ENCODE measurements around the gene DMD. TPM values are rescaled to one million over a fixed set of nuclear protein-coding genes. Genes with fewer than 3 reads are reported as not detected.

Gene DMD
- total RNA-seq, 2 experiments from 2014 or later = 0.20 to 0.47 TPM

DNA sequence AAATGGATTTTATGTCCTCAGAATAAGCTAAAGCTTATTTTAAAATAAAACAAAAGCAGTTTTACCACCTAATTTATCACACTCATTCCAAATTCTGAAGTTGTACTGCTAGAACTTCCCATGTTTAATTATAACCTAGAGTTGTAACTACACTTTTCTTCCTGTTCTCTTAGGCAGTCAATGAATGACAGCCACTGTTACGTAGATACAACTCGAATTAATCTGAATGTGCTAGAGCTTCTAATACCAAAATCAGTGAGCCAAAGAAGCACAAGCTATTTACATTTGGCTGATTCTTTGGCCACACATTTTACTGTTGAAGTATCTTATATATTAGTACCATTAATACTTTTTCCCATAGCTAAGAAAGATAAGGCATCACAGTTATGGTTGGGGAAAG lies 2040.6 kb downstream of the DMD start:
- H3K27me3 Mint-ChIP-seq = no peaks in the 10 kb centered on the region
- no peaks in the 10 kb centered on the region for H3K4me1 Mint-ChIP-seq (ENCODE audit: low read depth)
- Histone ChIP-seq H3K27ac (ENCODE audit: low read depth in 1 of 2, low read length in 2 of 2) (no peak overlapping the region), H3K4me3 (ENCODE audit: low read length) (no peak overlapping the region), H3K4me1 (ENCODE audit: insufficient read depth, low read length) (no peaks in the 10 kb centered on the region), H3K36me3 (ENCODE audit: insufficient read depth, low read length) (no peaks in the 10 kb centered on the region), H3K9me3 (ENCODE audit: control insufficient read depth in 1 of 2, insufficient read depth in 1 of 2, low read length in 2 of 2) (no peaks in the 10 kb centered on the region), H3K27me3 (ENCODE audit: control insufficient read depth in 1 of 2, insufficient read depth in 2 of 2, low read length in 2 of 2) (no peaks in the 10 kb centered on the region)
- H3K36me3 Mint-ChIP-seq (ENCODE audit: low read depth) = no peaks in the 10 kb centered on the region
- no peak overlapping the region for H3K27ac Mint-ChIP-seq
- CTCF ChIA-PET = no interaction called here
- no peak for ATAC-seq (ENCODE audit: poor library complexity)
- intact Hi-C loops (cut with DNase I, micrococcal nuclease) = no loop called here
- TF ChIP-seq, protein P1, sequence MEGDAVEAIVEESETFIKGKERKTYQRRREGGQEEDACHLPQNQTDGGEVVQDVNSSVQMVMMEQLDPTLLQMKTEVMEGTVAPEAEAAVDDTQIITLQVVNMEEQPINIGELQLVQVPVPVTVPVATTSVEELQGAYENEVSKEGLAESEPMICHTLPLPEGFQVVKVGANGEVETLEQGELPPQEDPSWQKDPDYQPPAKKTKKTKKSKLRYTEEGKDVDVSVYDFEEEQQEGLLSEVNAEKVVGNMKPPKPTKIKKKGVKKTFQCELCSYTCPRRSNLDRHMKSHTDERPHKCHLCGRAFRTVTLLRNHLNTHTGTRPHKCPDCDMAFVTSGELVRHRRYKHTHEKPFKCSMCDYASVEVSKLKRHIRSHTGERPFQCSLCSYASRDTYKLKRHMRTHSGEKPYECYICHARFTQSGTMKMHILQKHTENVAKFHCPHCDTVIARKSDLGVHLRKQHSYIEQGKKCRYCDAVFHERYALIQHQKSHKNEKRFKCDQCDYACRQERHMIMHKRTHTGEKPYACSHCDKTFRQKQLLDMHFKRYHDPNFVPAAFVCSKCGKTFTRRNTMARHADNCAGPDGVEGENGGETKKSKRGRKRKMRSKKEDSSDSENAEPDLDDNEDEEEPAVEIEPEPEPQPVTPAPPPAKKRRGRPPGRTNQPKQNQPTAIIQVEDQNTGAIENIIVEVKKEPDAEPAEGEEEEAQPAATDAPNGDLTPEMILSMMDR (IDR thresholded peaks at IDR 0.05) = no peak
- DNase-seq = no peak
- POLR2A ChIA-PET = no interaction called here
- H3K4me3 Mint-ChIP-seq = no peak overlapping the region
- H3K9me3 Mint-ChIP-seq = no peaks in the 10 kb centered on the region

DNA sequence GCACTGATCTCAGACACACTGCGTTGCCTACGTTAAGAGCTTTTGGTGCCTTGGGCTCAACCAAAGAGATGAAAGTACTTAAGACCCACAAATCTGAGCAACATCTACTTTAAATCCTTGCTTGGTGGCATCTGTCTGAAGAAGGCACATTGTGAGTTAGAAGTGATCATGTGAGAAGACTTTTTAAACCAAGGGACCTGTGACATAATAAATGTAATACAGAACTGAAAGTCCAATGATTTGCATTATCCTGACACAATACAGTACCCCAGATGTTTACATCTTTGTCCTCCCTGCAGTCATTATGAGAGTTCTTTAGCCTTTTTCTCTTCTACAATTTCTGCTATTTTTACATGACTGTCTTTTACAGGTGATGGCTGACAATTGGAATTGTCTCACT lies 2042.8 kb downstream of the DMD start:
- Mint-ChIP-seq H3K36me3 (ENCODE audit: low read depth) (no peaks in the 10 kb centered on the region), H3K9me3 (no peaks in the 10 kb centered on the region), H3K4me1 (ENCODE audit: low read depth) (no peaks in the 10 kb centered on the region), H3K4me3 (no peak overlapping the region), H3K27ac (no peak overlapping the region), H3K27me3 (no peaks in the 10 kb centered on the region)
- no peaks in the 10 kb centered on the region for H3K36me3 ChIP-seq (ENCODE audit: insufficient read depth, low read length)
- CTCF ChIA-PET = no interaction called here
- TF ChIP-seq, protein P1 (IDR thresholded peaks at IDR 0.05) = no peak
- no peak overlapping the region for H3K27ac ChIP-seq (ENCODE audit: low read depth in 1 of 2, low read length in 2 of 2)
- H3K4me1 ChIP-seq (ENCODE audit: insufficient read depth, low read length) = no peaks in the 10 kb centered on the region
- H3K27me3 ChIP-seq (ENCODE audit: control insufficient read depth in 1 of 2, insufficient read depth in 2 of 2, low read length in 2 of 2) = no peaks in the 10 kb centered on the region
- H3K9me3 ChIP-seq (ENCODE audit: control insufficient read depth in 1 of 2, insufficient read depth in 1 of 2, low read length in 2 of 2) = no peaks in the 10 kb centered on the region
- intact Hi-C loops (cut with DNase I, micrococcal nuclease) = no loop called here
- ATAC-seq (ENCODE audit: poor library complexity) (no peak), DNase-seq (no peak)
- no peak overlapping the region for H3K4me3 ChIP-seq (ENCODE audit: low read length)
- POLR2A ChIA-PET = no interaction called here

DNA sequence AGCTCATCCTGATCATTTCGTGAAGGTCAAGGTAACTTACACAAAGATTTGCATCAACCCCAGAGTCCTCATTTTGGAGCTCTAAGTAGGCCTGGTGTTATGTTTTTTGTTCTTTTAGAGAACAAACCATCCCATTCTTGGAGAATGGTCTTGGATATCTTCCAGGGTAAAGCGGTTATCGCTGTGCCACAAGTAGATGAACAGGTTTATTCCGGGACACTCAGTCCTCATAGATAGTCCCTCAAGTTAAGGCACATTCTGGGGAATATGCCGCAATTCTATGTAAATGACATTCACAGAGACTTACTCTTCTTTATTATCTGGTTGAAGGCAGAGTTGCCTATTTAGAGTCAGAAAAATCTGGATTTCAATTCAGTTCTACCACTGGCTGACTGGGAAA lies 2044.5 kb downstream of the DMD start:
- Histone ChIP-seq H3K9me3 (ENCODE audit: control insufficient read depth in 1 of 2, insufficient read depth in 1 of 2, low read length in 2 of 2) (no peaks in the 10 kb centered on the region), H3K4me3 (ENCODE audit: low read length) (no peak overlapping the region), H3K27me3 (ENCODE audit: control insufficient read depth in 1 of 2, insufficient read depth in 2 of 2, low read length in 2 of 2) (no peaks in the 10 kb centered on the region), H3K4me1 (ENCODE audit: insufficient read depth, low read length) (no peaks in the 10 kb centered on the region), H3K27ac (ENCODE audit: low read depth in 1 of 2, low read length in 2 of 2) (no peak overlapping the region), H3K36me3 (ENCODE audit: insufficient read depth, low read length) (no peaks in the 10 kb centered on the region)
- CTCF ChIA-PET = interaction anchor here (1.2 kb wide), 2 partner anchors 10 to 36 kb away, joined by 3 read pairs; no protein-coding TSS in a partner anchor
- no peak overlapping the region for H3K4me3 Mint-ChIP-seq
- DNase-seq (no peak), ATAC-seq (ENCODE audit: poor library complexity) (no peak)
- POLR2A ChIA-PET = no interaction called here
- no peaks in the 10 kb centered on the region for H3K4me1 Mint-ChIP-seq (ENCODE audit: low read depth)
- no peaks in the 10 kb centered on the region for H3K36me3 Mint-ChIP-seq (ENCODE audit: low read depth)
- TF ChIP-seq, protein P1 (IDR thresholded peaks at IDR 0.05) = no peak
- no peaks in the 10 kb centered on the region for H3K9me3 Mint-ChIP-seq
- H3K27me3 Mint-ChIP-seq = no peaks in the 10 kb centered on the region
- H3K27ac Mint-ChIP-seq = no peak overlapping the region
- intact Hi-C loops (cut with DNase I, micrococcal nuclease) = no loop called here

Data from CD4-positive, alpha-beta T cell (primary cell).